ACC112 (cell line): ENCODE results near the gene ATG9A.

Source experiments
- H2AFZ ChIP-seq: fragments of 200-600 bp; sonication (generic); one replicate; pipeline ENCODE4 v1.6.0; 2017; ENCODE audit warnings: antibody characterized with exemption, low read length; ENCODE audit not compliant: unreplicated experiment
- H3K27ac ChIP-seq: fragments of 200-600 bp; sonication (generic); 2 replicates; pipeline ENCODE4 v1.5.1; 2014; ENCODE audit warnings: low read depth, mild to moderate bottlenecking, antibody characterized with exemption, low read length, moderate library complexity
- H3K27me3 ChIP-seq: fragments of 200-600 bp; sonication (generic); 2 replicates; pipeline ENCODE4 v1.6.1; 2014; ENCODE audit warnings: mild to moderate bottlenecking, antibody characterized with exemption, low read length, moderate library complexity, mixed read lengths; ENCODE audit not compliant: insufficient read depth
- H3K36me3 ChIP-seq: fragments of 200-600 bp; sonication (generic); 2 replicates; pipeline ENCODE4 v1.6.1; 2016; ENCODE audit warnings: mild to moderate bottlenecking, antibody characterized with exemption, low read length, moderate library complexity, mixed read lengths; ENCODE audit not compliant: insufficient read depth
- H3K4me1 ChIP-seq: fragments of 200-600 bp; sonication (generic); one replicate; pipeline ENCODE4 v1.6.1; 2016; ENCODE audit warnings: low read length, mixed read lengths; ENCODE audit not compliant: insufficient read depth, unreplicated experiment, control insufficient read depth
- H3K4me3 ChIP-seq: fragments of 200-600 bp; sonication (generic); 2 replicates; pipeline ENCODE4 v1.5.1; 2014; ENCODE audit warnings: mild to moderate bottlenecking, low read depth, low read length
- H3K79me2 ChIP-seq: fragments of 200-600 bp; sonication (generic); one replicate; pipeline ENCODE4 v1.6.0; 2016; ENCODE audit warnings: low read length; ENCODE audit not compliant: control insufficient read depth, unreplicated experiment, insufficient read depth

Gene ATG9A

GRCh38 chr2:219175486-219175885 is 54.0 kb downstream of the ATG9A start:
- no peaks in the 10 kb centered on the region for H3K27me3 ChIP-seq
- peak overlapping the region; percentile 88 for H3K4me3 ChIP-seq
- peaks cover 19% of the 10 kb centered on the region for H3K4me1 ChIP-seq
- H3K79me2 ChIP-seq = peaks cover 33% of the 10 kb centered on the region
- no peak overlapping the region for H3K27ac ChIP-seq
- H2AFZ ChIP-seq = no peak overlapping the region
- H3K36me3 ChIP-seq = no peaks in the 10 kb centered on the region

DNA sequence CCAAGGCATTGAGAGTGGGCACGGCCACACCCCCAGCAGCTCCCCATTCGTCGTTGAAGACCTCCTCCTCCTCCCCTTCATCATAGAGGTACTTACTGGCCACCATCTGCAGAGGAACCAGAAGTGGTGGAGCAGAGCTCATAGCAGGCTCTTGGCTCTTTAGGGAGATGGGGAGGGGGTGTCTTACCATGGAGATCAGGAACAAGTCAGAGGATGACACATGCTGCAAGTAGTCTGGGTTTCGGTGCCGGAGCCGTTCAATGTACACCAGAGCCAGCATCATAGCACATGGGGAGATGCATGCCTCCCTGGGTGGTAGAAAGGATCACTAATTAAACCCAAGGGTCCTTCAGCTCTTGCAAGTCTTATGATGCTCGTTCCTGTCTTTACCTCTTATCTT is 54.6 kb downstream of the ATG9A start:
- Histone ChIP-seq H3K4me1 (peaks cover 19% of the 10 kb centered on the region), H3K27ac (no peak overlapping the region), H3K27me3 (no peaks in the 10 kb centered on the region), H3K4me3 (no peak overlapping the region), H3K36me3 (no peaks in the 10 kb centered on the region), H2AFZ (no peak overlapping the region), H3K79me2 (peaks cover 26% of the 10 kb centered on the region)

GRCh38 chr2:219174146-219174545 is 55.3 kb downstream of the ATG9A start:
- Histone ChIP-seq H3K27ac (no peak overlapping the region), H3K27me3 (no peaks in the 10 kb centered on the region), H3K4me3 (no peak overlapping the region), H2AFZ (no peak overlapping the region), H3K4me1 (peaks cover 13% of the 10 kb centered on the region), H3K36me3 (no peaks in the 10 kb centered on the region), H3K79me2 (peaks cover 20% of the 10 kb centered on the region)

GRCh38 chr2:219173176-219173575 is 56.3 kb downstream of the ATG9A start:
- peaks cover 12% of the 10 kb centered on the region for H3K79me2 ChIP-seq
- peaks cover 11% of the 10 kb centered on the region for H3K4me1 ChIP-seq
- no peaks in the 10 kb centered on the region for H3K27me3 ChIP-seq
- no peak overlapping the region for H3K27ac ChIP-seq
- no peak overlapping the region for H2AFZ ChIP-seq
- H3K4me3 ChIP-seq = no peak overlapping the region
- no peaks in the 10 kb centered on the region for H3K36me3 ChIP-seq

- Histone ChIP-seq H3K27ac (no peak overlapping the region), H3K4me3 (no peak overlapping the region), H3K4me1 (peaks cover 11% of the 10 kb centered on the region), H3K79me2 (peaks cover 12% of the 10 kb centered on the region), H2AFZ (no peak overlapping the region), H3K36me3 (no peaks in the 10 kb centered on the region), H3K27me3 (no peaks in the 10 kb centered on the region)
Measured at GRCh38 chr2:219172231-219173154, 56.9 kb downstream of the ATG9A start.

- Histone ChIP-seq H3K4me1 (peaks cover 11% of the 10 kb centered on the region), H3K79me2 (peaks cover 12% of the 10 kb centered on the region), H3K4me3 (no peak overlapping the region), H3K36me3 (no peaks in the 10 kb centered on the region), H3K27ac (no peak overlapping the region), H2AFZ (no peak overlapping the region), H3K27me3 (no peaks in the 10 kb centered on the region)
Measured at GRCh38 chr2:219171231-219171651, 58.2 kb downstream of the ATG9A start.

DNA sequence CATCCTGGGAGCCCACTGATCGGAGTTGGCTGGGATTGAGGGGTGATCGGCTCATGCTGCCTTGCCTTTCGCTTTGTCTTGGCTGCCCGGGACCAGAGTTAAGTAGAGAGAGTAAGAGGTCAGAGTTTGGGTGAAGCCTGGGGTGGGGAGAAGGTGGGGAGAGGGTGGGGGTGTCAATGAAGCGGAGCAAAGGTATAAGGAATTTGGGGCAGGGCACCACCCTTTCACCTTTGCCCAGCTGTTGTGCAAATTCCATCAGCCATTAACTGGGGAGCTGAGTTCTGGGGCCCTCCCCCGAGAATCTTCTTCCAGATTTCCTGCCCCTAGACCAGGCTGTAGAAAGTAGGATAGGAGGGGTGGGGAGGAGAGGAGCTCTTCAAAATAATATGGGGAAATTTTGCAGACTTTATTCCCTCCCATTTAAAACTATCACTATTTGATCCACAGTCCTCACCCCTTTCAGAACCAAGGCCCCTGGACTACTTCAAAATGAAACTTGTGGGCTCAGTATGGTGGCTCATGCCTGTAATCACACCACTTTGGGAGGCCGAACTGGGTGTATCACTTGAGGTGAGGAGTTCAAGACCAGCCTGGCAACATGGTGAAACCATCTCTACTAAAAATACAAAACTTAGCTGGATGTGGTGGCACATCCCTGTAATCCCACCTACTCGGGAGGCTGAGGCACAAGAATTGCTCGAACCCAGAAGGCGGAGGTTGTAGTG is 59.3 kb downstream of the ATG9A start, which contains the start of gene SLC23A3:
SLC23A3 (minus strand) TSS at position 100 of the 725 bp plus-strand sequence; CDS start at position 55, 45 bp downstream.
- no peak within 1 kb of the TSS for H3K4me3 ChIP-seq
- no peak within 1 kb of the TSS for H3K27ac ChIP-seq
- H3K79me2 ChIP-seq = peaks cover 4% of the 10 kb centered on the region
- no peak within 1 kb of the TSS for H2AFZ ChIP-seq
- no peaks in the 10 kb centered on the region for H3K27me3 ChIP-seq
- H3K36me3 ChIP-seq = no peaks in the 10 kb centered on the region
- H3K4me1 ChIP-seq = peaks cover 3% of the 10 kb centered on the region
